NCI-H2196 (cell line): ENCODE data around the gene TPSB2.

Source experiments
- DNase-seq: peaks from one replicate; lab custom pipeline; 2025; ENCODE audit not compliant: unreplicated experiment; lab: John Stamatoyannopoulos, UW

The TPSB2 gene

DNA sequence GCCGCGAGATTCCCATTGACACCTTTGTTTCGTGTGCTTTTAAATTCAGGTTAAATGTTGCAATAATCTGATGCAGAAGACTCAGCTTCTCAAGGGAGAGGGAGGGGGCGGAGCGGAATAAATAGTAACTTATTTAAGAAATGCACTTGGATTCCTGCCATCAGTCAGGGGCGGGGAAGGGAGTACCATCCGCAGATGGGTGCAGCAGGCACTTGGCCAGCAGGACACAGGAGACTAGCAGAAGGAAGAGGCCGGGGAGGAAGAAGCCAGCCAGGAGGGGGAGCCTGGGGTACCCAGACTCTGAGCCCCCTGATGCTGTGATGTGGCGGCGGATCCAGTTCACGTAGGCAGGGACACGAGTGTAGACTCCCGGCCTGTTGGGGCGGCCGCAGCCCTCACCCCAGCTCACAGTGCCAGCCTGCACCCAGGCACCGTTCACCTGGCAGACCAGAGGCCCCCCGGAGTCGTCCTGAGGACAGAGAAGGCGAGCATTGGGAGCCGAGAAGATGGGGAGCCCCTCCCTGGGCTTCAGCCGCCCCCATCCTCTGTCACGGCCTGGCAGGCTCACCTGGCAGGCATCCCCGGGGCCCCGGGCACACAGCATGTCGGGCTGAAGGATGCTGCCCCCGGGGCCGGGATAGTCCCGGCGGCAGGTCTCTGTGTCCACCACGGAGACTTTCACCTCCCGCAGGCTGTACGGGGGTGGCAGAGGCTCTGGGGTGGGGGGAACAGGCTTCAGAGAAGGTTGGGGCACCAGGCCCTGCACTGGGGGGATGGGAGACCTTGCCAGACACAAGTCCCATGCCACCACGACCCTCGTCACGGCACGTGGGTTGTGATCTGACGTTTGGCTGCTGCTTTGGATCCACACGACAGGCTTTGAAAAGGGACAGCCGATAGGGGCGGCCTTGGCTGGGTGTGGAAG lies 8.1 kb downstream of the TPSB2 start:
- DNase-seq = no peak

DNA sequence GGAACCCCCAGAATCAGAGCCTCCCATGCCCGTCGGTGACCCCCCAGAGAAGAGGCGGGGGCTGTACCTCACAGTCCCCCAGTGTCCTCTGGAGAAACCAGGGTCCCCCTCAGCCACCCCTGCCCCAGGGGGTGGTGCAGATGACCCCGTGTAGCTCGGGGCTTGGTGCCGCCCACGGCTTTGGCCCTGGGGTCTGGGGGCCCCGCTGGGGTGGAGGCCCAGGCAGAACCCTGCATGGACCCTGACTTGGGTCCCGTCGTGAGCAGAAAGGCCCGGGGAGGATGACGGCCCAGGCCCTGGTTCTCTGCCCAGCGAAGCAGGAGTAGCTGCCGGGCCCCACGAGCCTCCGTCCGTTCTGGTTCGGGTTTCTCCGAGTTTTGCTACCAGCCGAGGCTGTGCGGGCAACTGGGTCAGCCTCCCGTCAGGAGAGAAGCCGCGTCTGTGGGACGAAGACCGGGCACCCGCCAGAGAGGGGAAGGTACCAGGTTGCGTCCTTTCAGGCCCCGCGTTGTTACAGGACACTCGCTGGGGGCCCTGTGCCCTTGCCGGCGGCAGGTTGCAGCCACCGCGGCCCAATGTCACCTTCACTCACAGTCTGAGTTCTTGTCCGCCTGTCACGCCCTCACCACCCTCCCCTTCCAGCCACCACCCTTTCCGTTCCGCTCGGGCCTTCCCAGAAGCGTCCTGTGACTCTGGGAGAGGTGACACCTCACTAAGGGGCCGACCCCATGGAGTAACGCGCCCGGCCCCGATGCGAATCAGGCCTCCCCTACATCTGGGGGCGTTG lies 8.9 kb downstream of the TPSB2 start:
- DNase-seq = no peak

DNA sequence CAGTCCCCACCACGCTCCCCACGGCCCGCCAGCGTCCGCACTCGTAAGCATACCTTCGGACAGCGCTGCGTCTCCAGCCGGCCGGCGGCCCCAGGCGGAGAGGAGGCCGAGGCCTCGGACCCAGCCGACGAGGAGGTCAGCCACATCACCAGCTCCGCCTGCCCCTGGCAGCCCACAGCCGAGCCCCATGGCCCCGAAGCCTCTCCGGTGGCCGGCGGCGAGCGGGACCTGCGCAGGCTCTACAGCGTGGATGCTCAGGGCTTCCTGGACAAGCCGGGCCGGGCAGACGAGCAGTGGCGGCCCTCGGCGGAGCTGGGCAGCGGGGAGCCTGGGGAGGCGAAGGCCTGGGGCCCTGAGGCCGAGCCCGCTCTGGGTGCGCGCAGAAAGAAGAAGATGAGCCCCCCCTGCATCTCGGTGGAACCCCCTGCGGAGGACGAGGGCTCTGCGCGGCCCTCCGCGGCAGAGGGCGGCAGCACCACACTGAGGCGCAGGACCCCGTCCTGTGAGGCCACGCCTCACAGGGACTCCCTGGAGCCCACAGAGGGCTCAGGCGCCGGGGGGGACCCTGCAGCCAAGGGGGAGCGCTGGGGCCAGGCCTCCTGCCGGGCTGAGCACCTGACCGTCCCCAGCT lies 9.8 kb downstream of the TPSB2 start:
- no peak for DNase-seq

DNA sequence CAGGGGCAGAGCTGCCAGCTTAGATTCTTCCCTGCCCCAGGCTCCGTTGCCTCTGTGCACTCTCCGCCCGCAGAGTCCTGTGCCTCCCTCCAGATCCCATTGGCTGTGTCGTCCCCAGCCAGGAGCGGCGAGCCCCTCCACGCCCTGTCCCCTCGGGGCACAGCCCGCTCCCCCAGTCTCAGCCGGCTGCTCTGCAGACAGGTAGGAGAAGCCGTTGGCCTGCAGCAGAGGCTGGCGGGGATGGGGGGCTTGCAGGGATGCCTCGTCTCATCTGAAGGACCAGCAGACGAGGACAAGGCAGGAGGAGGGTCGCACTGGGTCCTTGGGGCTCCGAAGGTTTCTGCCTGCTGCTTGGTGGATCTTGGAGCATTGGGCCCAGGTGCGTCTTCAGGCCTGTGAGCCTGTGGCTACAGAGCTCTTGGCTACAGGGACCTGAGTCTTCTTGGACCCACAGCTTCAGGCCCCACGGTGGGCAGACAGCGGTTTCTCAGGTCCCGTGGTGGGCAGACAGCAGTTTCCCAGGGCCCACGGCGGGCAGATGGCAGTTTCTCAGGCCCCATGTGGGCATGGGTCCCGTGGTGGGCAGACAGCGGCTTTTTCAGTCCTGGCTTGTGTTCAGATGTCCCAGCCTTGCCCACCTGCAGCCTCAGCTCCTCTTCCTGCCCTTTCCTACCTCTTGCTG lies 10.9 kb downstream of the TPSB2 start:
- DNase-seq = no peak

DNA sequence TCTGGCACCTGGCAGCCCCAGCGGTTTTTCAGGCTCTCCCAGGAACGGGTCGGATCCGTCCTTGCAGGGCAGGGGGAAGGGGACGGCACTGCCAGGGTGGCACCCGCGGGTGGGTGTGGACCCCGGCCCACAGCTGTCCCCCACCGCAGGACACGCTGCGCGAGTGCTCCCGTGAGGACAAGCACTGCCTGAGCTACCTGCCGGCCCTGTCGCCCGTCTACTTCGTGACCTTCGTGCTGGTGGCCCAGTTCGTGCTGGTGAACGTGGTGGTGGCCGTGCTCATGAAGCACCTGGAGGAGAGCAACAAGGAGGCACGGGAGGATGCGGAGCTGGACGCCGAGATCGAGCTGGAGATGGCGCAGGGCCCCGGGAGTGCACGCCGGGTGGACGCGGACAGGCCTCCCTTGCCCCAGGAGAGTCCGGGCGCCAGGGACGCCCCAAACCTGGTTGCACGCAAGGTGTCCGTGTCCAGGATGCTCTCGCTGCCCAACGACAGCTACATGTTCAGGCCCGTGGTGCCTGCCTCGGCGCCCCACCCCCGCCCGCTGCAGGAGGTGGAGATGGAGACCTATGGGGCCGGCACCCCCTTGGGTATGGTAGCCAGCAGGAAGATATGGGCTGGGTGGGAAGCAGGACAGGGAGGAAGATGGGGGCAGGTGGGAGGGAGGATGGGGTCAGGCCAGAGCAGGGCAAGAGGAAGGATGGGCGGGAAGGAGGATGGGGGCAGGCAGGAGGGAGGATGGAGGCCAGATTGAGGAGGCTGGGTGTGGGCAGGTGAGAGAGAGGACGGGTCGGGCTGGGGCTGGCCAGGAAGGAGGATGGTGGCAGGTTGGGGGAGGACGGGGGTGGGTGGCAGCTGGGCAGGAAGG lies 11.7 kb downstream of the TPSB2 start:
- no peak for DNase-seq

DNA sequence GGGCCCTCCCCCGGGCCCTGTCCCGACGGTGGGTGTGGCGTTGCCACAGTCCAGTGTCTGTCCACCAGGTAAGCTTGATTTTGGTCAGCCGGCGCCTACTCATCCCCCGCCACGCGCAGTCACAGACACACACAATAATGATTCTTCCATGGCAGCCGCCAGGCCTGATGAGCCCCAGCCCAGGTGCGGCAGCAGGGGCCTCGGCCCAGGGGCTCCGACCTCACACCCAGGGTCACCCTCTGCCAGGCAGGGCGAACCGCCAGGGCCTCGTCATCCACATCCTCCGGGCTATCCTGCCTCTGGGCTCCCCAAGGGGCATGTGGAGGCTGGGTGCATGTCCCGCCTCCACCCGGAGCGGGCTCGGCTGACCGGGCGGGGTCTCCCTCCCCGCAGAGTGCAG lies 12.5 kb downstream of the TPSB2 start:
- DNase-seq = no peak

DNA sequence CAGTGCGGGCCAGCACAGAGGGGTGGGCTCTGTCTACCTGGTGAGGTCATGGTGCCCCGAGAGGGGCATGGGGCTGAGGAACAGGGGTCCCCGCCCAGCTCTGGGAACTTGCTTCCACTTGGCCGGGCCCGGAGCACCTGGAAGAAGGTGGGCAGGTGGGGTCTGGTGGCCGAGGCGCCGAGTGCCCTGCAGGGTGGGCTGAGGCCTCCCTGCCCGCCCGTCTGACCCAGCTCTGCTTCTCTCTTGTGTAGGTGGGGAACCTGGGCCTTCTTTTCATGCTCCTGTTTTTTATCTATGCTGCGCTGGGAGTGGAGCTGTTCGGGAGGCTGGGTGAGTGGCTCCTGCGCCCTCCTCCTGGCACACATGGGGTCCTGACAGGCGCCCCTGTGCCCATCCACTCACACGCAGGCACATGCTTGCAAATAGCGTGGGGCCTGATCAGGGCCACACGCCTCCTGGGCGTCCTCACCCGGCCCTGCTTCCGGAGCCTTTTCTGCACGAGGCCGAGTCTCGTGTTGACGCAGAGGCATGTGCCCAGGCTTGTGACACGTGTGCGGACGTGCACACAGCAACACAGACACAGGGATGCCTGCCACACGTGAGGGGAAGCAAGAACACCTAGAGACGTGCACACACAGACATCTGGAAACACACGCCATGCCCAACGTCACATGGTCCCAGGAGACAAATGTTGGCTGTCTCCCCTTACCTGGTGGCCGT lies 13.1 kb downstream of the TPSB2 start:
- DNase-seq = no peak

DNA sequence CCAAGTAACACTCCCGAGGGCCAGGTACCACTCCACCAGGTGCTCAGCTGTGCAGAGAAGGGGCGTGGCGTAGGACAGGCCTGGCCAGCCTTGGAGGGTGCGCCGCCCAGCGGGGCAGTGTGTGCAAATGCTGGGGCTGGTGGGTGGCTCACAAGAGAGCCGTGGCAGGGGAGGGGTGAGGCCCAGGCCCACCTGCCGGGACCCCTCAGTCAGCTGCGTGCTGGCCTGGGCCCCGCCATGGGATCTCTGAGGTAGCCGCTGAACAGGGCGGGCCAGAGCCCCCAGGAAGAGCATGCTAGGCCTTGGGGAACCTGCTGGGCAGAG lies 13.7 kb downstream of the TPSB2 start:
- DNase-seq = no peak

DNA sequence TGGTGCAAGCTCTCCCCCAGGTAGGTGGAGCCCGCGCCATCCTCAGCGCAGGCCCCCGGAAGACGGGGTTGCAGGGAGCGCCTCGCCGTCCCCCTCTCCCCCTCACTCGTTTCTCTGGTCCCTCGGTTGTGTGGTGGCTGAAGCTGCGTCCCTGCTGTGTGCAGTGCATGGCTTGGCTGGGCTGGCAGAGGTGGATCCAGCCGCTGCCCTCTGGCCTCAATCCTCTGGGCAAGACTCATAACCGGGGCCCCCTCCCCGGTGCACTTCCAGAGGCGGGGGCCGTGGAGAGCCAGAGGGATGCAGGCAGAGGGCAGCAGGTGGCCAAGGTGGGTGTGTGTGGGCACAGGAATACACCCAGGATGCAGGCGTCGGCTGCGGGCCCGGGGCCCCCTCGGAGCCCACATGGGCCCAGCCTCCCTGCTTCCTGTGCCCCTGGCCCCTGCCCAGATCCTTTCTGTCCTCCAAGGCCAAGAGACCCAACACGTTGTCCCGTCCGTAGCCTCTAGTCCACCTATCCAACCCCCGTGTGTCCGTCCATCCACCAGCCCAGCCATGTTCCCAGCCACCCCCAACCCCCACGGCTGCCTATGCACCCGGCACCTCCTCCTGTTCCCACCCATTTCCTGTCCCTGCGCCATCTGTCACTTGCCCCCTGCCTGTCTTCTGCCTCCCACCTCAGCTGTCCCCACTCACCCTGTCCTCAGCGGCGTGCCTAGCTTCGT lies 14.2 kb downstream of the TPSB2 start:
- no peak for DNase-seq

DNA sequence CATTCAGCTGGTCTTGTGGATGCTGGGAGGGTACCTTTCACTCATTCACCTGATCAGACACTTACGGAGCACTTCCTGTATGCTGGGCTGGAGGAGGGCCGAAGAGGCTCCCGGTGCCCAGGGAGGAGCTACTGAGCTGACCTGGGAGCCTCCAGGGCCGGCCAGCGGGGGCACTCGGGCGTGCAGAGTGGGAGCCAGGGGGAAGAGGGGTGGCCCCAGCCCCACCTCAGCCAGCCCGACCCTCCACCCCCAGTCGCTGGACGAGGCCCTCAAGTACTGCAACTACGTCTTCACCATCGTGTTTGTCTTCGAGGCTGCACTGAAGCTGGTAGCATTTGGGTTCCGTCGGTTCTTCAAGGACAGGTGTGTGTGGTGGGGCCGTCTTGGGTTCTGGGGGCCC lies 15.3 kb downstream of the TPSB2 start:
- DNase-seq = no peak

DNA sequence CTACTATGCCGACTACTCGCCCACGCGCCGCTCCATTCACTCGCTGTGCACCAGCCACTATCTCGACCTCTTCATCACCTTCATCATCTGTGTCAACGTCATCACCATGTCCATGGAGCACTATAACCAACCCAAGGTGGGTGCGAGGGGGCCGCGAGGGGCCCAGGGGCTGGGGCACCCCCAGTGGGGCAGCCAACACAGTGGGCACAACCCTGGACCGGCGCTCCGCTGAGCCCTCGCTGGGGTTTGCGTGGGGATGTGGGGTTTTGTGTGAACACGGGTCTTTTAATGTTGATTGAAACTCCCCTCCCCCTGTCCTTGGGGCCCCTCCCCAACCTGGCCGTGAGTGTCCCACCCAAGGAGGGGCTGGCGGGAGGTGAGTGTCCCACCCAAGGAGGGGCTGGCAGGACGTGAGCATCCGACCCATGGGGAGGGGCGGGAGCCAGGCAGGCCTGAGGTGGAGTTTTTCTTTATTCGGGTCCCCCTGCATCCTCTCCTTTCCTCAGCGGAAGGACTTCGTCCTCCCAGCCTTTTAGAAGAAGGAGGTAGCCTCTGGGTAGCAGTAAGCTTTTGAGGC lies 16.1 kb downstream of the TPSB2 start:
- DNase-seq = no peak

DNA sequence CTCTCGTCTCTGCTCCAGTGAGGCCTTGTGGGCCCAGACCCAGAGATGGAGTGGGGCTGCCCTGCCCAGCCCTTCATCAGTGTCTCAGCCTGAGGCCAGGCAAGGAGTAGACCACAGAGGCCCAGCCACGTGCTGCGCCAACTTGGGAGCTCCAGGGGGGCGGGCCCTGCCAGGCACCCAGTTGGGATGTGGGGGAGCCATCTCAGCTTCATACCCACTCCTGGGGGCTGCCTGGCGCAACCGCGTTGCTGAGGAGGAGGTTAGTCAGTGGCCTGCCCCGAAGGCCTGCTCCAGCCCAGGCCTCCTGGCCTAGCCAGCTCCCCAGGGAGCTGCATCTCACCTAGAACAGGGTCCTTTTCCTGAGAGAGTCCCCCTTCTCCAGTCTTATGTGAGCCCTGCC lies 16.8 kb downstream of the TPSB2 start:
- no peak for DNase-seq

DNA sequence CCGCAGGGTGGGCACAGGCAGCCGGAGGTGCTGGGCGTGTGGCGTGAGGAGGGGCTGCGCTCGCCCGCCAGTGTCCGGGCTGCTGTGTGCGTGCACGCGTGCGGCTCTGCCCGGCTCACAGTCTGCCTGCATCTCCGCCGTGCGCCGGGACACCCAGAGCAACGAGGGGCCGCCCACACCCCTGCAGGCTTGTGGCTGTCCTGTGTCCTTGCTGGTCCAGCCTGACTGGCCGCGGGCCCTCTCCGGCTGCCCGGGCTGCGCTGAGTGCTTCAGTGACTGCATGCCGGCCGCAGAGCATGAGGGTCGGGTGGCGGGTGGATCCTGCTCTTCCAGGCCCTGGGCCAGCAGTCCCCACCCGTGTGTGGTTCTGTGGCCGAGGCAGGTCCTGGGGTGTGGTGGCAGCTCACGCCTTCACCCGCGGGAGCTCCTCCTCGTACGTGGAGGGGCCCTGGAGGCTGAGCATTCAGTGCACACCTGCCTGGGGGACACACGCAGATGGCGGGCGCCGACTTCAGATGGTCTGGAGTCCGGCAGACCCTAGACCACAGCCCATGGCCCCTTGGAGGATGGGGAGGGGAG lies 17.3 kb downstream of the TPSB2 start:
- DNase-seq = no peak

DNA sequence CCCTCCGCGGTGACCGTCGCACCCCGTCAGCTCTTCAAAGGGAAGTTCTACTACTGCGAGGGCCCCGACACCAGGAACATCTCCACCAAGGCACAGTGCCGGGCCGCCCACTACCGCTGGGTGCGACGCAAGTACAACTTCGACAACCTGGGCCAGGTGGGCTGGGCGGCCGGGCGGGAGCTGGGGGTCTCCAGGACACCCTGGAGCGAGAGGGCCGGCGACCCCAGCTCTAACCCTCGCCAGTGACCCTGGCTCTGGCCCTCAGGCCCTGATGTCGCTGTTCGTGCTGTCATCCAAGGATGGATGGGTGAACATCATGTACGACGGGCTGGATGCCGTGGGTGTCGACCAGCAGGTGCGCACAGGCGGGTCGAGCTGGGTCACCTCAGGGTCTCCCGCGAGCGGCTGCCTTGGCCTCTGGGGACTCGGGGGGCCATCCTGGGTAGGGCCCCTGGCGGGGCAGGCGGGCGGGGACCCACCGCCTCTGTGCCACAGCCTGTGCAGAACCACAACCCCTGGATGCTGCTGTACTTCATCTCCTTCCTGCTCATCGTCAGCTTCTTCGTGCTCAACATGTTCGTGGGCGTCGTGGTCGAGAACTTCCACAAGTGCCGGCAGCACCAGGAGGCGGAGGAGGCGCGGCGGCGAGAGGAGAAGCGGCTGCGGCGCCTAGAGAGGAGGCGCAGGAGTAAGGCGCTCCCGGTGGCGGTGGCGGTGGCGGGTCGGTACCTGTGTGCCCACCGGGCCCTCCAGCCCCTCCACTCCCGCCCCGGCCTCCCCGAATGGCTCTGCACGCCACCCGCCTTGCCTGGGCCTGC lies 18.3 kb downstream of the TPSB2 start:
- no peak for DNase-seq

DNA sequence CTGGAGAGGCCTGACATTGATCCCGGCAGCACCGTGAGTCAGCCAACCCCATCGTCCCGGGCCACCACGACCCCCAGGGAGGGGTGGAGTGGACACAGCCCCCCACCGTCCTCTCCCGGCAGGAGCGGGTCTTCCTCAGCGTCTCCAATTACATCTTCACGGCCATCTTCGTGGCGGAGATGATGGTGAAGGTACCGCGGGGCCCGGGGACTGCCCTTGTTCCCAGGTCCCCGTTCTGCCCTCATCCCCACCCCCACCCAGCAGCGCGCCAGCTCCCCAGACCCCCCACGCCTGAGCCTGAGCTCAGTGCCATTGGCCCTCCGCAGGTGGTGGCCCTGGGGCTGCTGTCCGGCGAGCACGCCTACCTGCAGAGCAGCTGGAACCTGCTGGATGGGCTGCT lies 19.5 kb downstream of the TPSB2 start:
- DNase-seq = no peak

DNA sequence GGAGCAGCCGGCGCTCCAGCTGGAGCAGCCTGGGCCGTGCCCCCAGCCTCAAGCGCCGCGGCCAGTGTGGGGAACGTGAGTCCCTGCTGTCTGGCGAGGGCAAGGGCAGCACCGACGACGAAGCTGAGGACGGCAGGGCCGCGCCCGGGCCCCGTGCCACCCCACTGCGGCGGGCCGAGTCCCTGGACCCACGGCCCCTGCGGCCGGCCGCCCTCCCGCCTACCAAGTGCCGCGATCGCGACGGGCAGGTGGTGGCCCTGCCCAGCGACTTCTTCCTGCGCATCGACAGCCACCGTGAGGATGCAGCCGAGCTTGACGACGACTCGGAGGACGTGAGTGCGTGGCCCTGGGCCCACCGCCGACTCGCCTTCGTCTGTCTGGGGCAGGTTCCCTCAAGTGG lies 20.9 kb downstream of the TPSB2 start:
- no peak for DNase-seq

DNA sequence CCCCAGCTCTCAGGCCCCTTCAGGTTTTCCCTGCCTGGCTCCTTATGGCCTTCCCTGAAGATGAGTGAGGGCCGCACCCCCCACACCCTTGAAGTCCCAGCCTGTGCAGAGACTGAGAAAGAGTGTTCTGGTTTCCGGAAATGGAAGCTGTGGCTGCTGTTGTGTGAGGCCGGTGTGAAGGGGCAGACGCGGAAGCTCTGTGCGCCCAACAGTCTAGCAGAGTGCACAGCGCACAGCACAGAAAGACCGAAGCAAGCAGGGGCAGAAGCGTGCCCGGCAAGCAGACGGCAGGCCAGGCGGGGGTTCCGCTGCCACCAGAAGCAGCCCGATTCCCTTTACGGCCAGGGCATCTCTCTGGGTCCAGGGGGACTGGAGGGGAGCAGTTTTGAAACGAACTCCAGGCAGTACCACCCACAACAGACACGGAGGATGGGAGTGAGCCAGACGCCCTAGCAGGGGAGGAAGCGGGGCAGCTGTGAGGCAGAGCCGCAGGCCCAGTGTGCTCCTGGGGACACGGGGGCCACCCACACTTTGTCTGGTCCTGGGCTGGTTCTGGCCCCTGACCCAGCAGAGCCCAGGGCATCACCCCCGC lies 21.6 kb downstream of the TPSB2 start:
- no peak for DNase-seq
